Endothelial cell (in vitro differentiated cells): ENCODE results near the gene PLA2G2A. TPM values are rescaled to one million over a fixed set of nuclear protein-coding genes. Genes with fewer than 3 reads are reported as not detected.
"Not testable (repeated sequence)": the region's sequence is repeated elsewhere in the genome, so short reads cannot be mapped to it uniquely, and the experiment has no call there.

ENCODE experiments used
- DNase-seq: peaks from one replicate; pipeline ENCODE4 v3.0.0; 2021; ENCODE audit warnings: low spot score
- H3K27ac Mint-ChIP-seq: one replicate; pipeline ENCODE4 v1.8.0; 2021; ENCODE audit warnings: mixed read lengths, inconsistent platforms; ENCODE audit not compliant: unreplicated experiment
- H3K27me3 Mint-ChIP-seq: one replicate; pipeline ENCODE4 v1.8.0; 2021; ENCODE audit warnings: mild to moderate bottlenecking, moderate library complexity, mixed read lengths, inconsistent platforms; ENCODE audit not compliant: unreplicated experiment
- H3K36me3 Mint-ChIP-seq: one replicate; pipeline ENCODE4 v1.8.0; 2021; ENCODE audit warnings: mild to moderate bottlenecking, low read depth, mixed read lengths, inconsistent platforms; ENCODE audit not compliant: unreplicated experiment
- H3K4me1 Mint-ChIP-seq: one replicate; pipeline ENCODE4 v1.8.0; 2021; ENCODE audit warnings: mild to moderate bottlenecking, mixed read lengths, inconsistent platforms; ENCODE audit not compliant: unreplicated experiment
- H3K4me3 Mint-ChIP-seq: one replicate; pipeline ENCODE4 v1.8.0; 2021; ENCODE audit warnings: mild to moderate bottlenecking, mixed read lengths, inconsistent platforms; ENCODE audit not compliant: unreplicated experiment
- H3K9me3 Mint-ChIP-seq: one replicate; pipeline ENCODE4 v1.8.0; 2021; ENCODE audit warnings: mixed read lengths, inconsistent platforms; ENCODE audit not compliant: unreplicated experiment
- CTCF ChIP-seq: fragments of 200-600 bp; sonication (generic); IDR thresholded peaks from one replicate; pipeline ENCODE4 v1.5.0; 2021; ENCODE audit warnings: antibody characterized with exemption; ENCODE audit not compliant: unreplicated experiment
- total RNA-seq: library from RNA; stranded (reverse); fragmentation: NEBNext Ultra II Directional; extraction: Animal tissue kit (Norgen Biotek cat#: 25700); gene quantifications from one replicate; pipeline ENCODE4 v1.2.1, GENCODE V29; 2021; ENCODE audit not compliant: unreplicated experiment

The PLA2G2A gene
- total RNA-seq, 1 donor from 2014 or later, result not detected

GRCh38 chr1:20010016-20010415 lies 30.6 kb upstream of the PLA2G2A start:
- Mint-ChIP-seq H3K36me3 (peaks cover 11% of the 10 kb centered on the region), H3K4me1 (no peaks in the 10 kb centered on the region), H3K4me3 (no peak overlapping the region), H3K27ac (no peak overlapping the region), H3K27me3 (peaks cover 3% of the 10 kb centered on the region), H3K9me3 (no peaks in the 10 kb centered on the region)
- DNase-seq, result no peak
- TF ChIP-seq CTCF, result no peak

- no peaks in the 10 kb centered on the region for H3K4me1 Mint-ChIP-seq
- H3K9me3 Mint-ChIP-seq, result no peaks in the 10 kb centered on the region
- no peak for DNase-seq
- H3K36me3 Mint-ChIP-seq, result peaks cover 11% of the 10 kb centered on the region
- no peak overlapping the region for H3K27ac Mint-ChIP-seq
- no peak overlapping the region for H3K4me3 Mint-ChIP-seq
- TF ChIP-seq CTCF, result no peak
- peaks cover 3% of the 10 kb centered on the region for H3K27me3 Mint-ChIP-seq
Observed at GRCh38 chr1:20009212-20009611, 29.8 kb upstream of the PLA2G2A start.

GRCh38 chr1:20008391-20008841 lies 29.0 kb upstream of the PLA2G2A start:
- Mint-ChIP-seq H3K9me3 (peaks cover 3% of the 10 kb centered on the region), H3K36me3 (peaks cover 14% of the 10 kb centered on the region), H3K27ac (no peak overlapping the region), H3K4me3 (no peak overlapping the region), H3K4me1 (no peaks in the 10 kb centered on the region), H3K27me3 (peaks cover 3% of the 10 kb centered on the region)
- no peak for DNase-seq
- TF ChIP-seq CTCF, result no peak

GRCh38 chr1:19998823-19999222 lies 19.4 kb upstream of the PLA2G2A start:
- DNase-seq, H3K4me3 Mint-ChIP-seq, H3K27ac Mint-ChIP-seq, H3K9me3 Mint-ChIP-seq, H3K4me1 Mint-ChIP-seq, H3K27me3 Mint-ChIP-seq, H3K36me3 Mint-ChIP-seq: not testable (repeated sequence)

- Mint-ChIP-seq H3K27me3 (peaks cover 3% of the 10 kb centered on the region), H3K27ac (no peak overlapping the region), H3K4me3 (no peak overlapping the region)
Observed at GRCh38 chr1:19990689-19991088, 11.3 kb upstream of the PLA2G2A start.

GRCh38 chr1:19990182-19990582 lies 10.8 kb upstream of the PLA2G2A start:
- H3K4me3 Mint-ChIP-seq, DNase-seq, H3K36me3 Mint-ChIP-seq, H3K27me3 Mint-ChIP-seq, H3K27ac Mint-ChIP-seq, H3K9me3 Mint-ChIP-seq: not testable (repeated sequence)
- H3K4me1 Mint-ChIP-seq, result peaks cover 16% of the 10 kb centered on the region

More at GRCh38 chr1:19990689-19991088, 11.3 kb upstream of the PLA2G2A start:
- no peaks in the 10 kb centered on the region for H3K36me3 Mint-ChIP-seq
- DNase-seq, result no peak
- TF ChIP-seq CTCF, result no peak
- no peaks in the 10 kb centered on the region for H3K9me3 Mint-ChIP-seq
- peaks cover 16% of the 10 kb centered on the region for H3K4me1 Mint-ChIP-seq
